GM19043 (cell line): ENCODE results near the gene BTLA.
"Not testable (repeated sequence)": the region's sequence is repeated elsewhere in the genome, so short reads cannot be mapped to it uniquely, and the experiment has no call there.

Source experiments
- ATAC-seq: cut with Tn5 transposase; IDR thresholded peaks from one replicate; pipeline ENCODE4 v1.9.1; 2021; ENCODE audit warnings: low read depth; ENCODE audit not compliant: unreplicated experiment

Gene BTLA

DNA sequence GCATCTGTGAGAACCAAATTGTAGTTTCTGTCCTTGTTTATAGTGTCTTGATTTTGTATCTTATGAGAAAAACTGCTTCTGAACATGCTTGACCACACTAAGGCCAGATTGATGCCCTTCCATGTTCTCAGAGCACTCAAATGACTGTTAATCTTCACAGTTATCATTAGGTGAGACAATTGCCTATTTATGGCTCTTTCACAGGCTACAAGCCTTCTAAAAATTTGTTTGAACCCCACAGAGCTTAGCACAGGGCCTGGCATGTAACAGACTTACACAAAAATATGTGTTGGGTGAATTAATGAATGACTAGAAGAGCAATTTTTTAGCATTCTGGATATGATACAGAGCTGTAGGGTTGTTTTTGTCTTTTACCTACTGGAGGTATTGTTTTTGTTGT is 43.1 kb downstream of the BTLA start:
- ATAC-seq = no peak

DNA sequence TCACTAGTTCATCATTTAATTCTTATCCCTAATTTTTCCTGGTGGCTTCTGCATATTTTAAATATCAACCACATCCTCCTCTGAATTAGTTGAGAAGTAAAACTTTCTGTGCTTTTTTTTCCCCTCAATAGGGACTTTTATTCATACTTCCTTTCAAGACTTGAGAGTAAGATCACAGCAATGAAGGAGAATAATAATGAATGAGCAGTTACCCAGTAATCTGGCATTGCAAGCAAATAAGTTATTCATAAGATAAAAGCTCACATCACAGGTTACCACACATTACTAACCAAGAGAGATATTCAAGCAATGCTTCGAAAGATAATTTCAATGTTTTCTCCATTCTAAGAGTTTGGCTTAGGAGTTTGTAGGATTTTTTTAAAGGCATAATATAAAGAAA is 50.3 kb downstream of the BTLA start:
- ATAC-seq = no peak

DNA sequence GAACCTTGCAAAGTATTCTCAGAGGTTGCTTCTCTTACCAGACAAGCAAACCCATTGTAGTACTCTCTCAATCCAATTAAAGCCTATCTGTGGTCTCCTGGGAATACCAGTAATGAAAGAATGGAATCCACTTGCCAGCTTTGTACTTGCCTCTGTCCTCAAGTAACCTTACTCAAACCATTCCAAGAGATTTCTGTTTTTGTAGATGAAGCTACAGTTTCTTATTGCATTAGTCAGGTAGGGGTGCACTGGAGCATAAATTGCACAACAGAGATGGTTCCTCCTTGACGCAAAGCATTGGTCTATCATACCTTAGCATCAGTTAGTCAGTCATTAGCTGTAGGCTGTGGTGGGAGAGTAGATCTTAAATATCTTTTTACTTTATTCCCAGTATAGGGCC is 52.9 kb downstream of the BTLA start:
- ATAC-seq = no peak

DNA sequence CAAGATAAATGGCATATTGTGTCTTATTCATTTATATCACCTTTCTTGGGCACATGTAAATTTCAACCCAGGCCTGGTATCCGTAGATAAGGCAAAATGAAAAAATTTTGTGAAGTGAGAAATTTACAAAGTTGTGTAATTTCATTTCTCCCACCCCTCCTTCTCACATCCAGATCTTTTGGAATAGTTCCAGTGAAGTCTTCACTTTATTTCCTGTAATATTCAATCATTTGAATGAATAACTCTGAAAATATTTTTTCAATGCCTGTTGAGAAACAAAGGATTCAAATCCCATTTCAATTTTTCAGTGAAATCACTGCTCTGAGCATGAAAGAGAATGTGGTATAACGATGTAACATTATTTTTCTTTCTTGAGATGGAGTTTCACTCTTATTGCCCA is 53.4 kb downstream of the BTLA start:
- ATAC-seq = no peak

DNA sequence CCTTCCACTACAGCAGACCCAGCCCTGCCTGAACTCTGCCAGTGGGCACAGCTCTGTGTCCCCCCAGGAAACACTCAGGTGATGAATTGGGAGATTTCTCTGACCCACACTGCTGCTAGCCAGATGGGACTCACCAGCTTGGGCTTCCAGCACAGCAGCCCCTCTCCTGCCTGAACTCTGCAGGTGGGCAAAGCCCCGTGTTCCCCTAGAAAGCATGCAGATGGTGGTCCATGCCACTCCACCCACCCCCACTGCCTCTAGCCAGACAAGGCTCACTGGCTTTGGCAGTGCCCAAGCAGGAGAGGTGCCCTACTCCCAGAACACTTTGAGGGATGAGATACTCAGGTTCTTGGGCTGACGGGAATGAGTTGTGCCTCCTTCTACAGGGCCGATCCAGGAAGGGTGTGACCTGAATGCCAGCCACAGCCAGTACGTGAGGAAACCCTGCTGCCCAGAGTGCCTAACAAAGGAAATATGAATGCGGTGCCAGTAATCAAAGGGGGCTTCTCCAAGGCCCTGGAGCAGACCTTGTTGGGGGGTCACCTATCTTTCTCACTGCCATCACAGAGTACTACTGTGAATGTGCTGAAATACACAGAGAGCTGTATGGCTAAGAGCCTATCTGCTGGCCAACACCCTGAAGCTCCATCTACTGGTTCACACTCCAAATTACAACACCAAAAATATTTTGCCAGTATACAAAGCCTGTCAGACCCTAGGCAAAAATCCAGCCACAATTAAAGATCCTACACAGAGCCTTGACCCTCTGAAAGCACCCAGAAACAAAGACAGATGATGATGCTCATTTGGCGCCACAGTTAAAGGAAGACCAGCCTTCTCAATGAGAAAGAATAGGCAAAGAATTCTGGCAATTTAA is 61.9 kb downstream of the BTLA start:
- ATAC-seq = no peak

DNA sequence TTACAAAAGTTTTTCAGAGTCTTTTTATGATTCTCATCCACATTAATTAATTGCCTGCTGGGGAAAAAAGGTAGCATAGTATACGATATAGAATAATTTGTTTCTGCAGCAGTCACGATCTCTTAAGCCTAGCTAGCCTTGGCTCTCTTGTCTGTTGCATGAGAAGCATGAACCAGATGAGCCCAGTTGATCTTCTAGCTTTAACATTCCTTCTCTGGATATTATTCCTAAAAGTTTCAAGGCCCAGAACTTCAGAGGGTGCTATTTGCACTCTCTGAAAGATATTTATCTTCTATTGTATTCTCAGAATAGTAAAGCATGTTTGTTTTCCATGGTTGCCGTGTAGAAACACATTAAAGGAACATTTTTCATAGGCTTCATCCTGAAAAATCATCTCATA is 69.3 kb downstream of the BTLA start:
- ATAC-seq = no peak

DNA sequence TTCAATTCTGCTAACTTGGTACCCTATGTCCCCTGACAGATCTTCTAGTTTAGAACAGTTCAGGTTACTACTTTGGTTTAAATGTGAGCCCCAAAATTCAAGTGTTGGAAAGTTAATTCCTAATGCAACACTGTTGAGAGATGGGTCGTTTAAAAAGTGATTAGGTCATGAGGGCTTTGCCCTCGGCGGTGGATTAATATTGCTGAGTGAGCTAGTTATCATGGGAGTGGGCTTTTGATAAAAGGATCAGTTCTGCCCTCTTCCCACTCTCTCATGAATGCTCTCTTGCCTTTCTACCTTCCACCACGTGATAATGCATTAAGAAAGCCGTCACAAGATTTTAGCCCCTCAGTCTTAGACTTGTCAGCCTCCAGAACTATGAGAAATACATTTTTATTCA is 72.1 kb downstream of the BTLA start:
- no peak for ATAC-seq

DNA sequence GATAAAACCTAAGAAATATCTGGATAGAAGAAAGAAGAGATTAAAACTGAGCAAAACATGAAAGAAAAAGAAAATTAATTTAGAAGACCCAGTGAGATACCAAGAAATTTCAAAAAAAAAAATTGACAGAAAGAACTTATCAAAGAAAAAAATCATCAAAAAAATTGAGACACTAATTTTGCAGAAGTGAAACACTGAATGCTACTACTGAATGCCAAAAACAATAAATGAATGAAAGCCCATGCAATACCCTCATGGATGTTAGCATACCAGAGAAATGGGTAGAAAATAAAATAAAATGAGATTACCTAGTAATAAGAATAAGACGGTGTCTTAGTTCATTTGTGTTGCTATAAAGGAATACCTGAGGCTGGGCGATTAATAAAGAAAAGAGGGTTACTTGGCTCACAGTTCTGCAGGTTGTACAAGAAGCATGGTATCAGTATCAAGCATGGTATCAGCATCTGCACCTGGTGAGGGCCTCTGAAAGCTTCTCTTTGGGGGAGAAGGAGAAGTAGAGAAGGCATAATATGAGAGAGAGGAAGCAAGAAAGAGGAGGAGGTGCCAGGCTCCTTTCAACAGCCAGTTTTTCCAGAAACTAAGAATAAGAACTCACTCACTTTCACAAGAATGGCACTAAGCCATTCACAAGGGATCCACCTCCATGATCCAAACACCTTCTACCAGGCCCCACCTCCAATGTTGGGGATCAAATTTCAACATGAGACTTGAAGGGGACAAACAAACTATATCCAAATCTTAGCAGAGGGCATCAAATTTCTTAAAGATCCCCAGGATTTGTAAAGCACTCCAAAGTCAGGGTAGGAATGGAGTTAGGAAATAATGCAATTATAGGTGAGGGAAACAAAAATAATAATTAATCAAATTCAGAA is 73.2 kb downstream of the BTLA start:
- no peak for ATAC-seq

DNA sequence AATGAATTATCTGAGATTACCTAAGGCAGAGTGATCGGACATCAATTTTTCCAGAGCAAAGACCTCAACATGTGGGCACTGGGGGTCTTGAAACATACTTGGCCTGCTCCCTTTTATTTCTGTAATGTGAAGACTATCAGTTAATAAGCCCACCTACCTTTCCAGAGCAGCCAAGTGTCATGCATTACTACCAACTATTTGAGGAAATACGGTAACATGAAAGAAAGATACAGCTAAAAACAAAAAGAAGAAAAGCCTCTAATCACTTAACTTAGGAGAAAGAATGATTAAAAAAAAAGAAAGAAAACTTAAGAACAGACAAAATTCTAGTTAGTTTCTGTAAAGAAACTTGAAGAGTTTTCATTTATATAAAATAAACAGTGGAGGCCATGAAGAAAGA is 73.9 kb downstream of the BTLA start:
- no peak for ATAC-seq

DNA sequence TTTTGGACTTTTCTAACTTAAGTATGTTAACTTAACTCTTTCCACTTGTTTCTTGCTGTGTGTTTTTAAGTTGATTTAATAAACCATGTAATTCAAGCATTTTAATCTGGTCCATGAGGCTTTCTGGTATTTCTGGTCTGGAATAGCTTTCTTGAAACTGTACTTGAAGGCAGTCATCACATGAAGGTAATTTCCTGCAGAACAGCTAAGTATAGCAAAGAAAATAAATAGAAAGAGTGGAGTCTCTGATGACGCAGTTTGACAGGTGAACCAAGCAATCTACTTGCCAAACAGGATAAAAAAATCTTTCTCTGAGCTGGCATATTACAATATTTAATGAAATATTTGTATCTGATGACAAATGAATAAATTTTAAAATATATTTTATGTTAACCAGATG is 74.9 kb downstream of the BTLA start:
- no peak for ATAC-seq

DNA sequence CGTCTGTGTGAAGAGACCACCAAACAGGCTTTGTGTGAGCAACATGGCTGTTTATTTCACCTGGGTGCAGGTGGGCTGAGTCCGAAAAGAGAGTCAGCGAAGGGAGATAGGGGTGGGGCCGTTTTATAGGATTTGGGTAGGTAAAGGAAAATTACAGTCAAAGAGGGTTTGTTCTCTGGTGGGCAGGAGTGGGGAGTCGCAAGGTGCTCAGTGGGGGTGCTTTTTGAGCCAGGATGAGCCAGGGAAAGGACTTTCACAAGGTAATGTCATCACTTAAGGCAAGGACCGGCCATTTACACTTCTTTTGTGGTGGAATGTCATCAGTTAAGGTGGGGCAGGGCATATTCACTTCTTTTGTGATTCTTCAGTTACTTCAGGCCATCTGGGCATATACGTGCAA is 76.4 kb downstream of the BTLA start:
- not testable (repeated sequence) for ATAC-seq

DNA sequence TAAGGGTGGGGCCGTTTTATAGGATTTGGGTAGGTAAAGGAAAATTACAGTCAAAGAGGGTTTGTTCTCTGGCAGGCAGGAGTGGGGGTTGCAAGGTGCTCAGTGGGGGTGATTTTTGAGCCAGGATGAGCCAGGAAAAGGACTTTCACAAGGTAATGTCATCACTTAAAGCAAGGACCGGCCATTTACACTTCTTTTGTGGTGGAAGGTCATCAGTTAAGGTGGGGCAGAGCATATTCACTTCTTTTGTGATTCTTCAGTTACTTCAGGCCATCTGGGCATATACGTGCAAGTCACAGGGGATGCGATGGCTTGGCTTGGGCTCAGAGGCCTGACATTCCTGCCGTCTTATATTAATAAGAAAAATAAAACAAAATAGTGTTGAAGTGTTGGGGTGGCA is 80.7 kb downstream of the BTLA start:
- not testable (repeated sequence) for ATAC-seq

DNA sequence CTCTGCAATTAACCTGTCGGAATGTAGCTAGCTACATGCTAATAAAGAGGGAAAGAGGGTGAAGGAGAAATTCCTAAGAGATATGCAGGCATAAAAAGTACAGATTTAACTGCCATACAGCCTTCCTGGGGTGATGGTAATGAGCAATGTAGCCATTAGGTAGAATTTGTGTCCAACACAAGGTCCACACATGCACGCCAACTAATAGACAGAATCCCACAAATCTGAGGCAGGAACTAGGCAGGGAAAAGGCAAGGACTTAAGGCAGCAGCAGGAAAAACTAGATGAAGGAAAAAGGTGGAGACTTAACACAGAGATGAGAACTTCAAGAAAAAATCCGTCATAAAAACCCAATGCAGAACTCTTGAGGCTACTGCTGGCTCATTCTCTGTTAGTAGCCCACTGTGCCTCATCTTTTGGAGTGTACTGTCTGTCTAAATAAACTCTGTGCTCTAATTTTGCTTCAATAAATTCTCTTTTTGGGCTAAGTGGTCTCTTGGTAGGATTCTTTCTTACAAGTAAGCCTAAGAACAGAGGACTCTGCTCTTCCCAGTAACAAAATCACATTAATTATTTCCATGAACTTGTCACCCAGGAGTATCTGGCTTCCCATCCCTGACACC is 81.5 kb downstream of the BTLA start:
- ATAC-seq = no peak

DNA sequence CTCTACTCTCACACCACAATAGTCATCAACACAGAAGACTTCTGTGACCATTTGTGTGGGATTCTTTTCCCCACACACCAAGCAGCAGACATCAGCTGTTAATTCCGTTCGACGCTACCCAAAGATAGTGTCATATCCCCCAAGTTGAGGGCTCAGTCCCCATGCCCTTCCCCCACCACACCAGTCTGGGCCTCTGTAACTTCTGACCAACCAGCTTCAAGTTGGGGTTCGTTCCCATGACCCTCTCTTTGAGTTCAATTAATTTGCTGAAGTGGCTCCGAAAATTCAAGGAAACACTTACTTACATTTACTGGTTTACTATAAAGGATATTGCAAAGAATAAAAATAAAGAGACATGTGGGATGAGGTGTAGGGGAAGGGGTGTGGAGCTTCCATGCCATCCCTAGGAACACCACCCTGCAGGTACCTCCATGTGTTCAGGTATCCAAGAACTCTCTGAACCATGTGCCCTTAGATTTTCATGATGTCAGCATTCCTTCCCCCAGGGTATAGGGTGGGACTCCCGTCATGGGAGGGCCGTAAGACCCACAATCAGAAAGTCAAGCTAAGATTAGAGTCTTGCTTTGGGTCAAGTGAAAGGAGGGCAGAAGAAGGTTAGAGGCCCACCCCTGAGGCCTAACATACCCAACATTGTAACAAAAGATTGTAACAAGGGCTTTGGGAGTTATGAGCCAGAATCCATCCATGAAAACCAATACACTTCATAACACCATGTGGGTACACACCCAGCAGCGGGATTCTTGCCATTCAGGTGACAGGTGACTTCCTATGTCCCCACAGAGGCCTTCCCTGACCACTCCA is 82.7 kb downstream of the BTLA start:
- no peak for ATAC-seq

DNA sequence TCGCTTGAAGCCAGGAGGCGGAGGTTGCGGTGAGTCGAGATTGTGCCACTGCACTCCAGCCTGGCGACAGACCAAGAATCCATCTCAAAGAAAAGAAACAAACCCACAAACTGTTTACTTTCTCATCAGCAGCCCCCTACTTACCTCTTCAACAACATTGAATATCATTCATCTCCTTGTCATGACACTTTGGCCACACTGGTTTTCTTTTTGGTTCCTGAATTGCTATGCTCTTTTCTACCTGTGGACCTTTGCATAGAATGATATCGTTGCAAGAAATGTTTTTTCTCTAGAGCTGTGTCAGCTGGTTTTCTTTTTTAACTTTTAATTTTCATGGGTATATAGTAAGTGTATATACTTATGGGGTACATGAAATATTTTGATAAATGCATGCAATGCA is 83.9 kb downstream of the BTLA start:
- ATAC-seq = no peak
